ENCODE results near the gene PPP1R9B.

The PPP1R9B gene

DNA sequence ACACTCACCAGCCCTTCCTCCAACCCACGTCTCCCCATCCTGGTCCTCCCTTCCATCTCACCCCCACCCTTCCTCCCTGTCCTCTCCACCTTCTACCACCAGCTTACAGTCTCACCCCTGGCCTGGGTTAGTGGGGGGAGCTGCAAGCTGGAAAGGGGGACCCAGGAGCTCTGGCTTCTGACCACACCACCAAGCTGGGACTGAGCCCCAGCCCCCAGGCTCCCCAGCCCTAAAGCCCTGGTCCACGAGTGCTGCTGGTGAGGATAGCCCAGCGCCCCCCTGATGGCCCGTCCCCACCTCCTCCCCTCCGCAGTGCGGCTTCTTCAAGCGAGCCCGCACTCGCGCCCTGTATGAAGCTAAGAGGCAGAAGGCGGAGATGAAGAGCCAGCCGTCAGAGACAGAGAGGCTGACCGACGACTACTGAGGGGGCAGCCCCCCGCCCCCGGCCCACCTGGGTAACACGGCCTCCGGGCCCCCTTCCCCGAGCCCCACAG lies 62.5 kb downstream of the PPP1R9B start:
- DNase-seq: no peak

DNA sequence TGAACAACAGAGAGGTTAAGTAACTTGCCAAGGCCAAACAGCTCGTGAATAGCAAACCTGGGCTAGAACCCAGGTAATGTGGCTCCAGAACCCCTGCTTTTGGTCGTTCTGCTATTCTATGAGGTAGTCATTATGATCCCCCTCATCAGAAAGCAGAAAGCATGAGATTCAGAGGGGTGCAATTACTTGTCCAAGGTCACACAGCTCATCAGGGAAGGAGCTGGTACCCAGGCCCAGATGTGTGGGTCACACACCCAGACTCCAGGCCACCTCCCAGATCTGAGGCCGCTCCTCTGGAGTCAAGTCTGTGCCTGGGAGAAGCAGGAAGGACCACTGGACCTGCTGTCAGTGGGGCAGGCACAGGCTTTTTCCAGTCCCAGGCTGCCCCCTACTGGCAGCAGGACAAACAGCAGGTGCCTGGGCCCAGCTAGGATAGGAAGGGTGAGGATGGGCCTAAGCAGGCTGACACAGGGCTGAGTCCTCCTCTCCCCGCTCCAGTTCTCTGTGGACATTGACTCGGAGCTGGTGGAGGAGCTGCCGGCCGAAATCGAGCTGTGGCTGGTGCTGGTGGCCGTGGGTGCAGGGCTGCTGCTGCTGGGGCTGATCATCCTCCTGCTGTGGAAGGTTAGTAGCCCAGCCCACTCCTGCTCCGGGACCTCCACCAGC lies 63.1 kb downstream of the PPP1R9B start:
- DNase-seq: peak; percentile 77
